8988T (cell line): ENCODE measurements around the gene ZC3HAV1.

Experiments
- DNase-seq: peaks from one replicate; pipeline ENCODE4 v3.0.0; 2011

Gene ZC3HAV1

DNA sequence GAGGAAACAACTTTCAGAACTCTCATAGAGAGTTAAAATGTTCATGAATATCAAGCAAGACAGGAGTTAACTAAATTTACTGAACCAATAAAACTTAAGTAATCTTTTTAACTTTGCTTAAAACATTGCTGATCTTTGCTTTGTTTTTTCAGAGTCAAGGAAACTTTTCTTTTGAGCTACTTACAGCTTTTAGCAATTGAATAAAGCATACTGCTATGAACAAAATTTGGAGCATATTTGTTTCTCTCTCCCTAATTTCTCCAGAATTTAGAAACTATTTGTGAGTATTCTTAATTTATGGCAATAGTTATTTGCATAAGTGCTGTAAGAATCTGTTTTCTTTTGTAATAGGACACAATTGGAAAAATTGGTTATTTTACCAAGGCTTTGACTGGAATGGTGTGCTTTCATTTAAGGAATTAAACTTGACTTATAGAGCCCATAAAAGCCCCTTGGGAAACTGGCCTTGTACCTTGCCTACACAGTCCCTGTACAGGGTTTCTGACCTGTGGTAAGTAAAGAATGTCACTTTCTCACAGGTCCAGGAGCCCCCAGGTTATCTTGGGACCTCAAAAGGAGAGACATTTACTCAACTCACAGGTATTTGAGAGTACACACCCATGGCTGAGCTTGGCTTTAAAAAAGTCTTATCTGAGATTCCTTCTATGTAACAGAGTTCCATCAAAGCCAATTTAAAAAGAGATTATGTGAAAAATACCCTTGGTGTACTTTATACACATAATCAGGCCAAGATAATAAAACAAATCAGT lies 105.0 kb downstream of the ZC3HAV1 start:
- DNase-seq = no peak

DNA sequence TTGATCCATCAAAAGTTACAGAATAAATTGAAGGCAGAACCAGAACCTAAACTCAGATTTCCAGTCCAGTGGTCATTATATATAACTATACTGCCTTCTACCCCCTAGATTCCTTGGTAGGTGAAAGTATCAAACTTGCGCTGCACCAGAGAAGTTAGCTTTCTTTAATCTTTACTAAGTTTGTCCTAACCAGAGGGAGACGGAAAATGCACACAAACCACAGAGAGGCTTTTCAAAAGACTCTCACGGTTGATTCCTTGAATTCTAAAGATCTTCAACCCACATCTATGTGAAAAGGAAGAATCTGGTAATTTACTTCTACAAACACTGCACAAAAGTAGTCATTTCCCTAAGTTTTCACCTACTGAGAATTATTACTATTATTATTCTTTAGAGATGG lies 110.1 kb downstream of the ZC3HAV1 start:
- DNase-seq = no peak
